NCI-H69 (cell line): Measurements from ENCODE around the gene OARD1.
"Not testable (repeated sequence)": the region's sequence is repeated elsewhere in the genome, so short reads cannot be mapped to it uniquely, and the experiment has no call there.

Experiments used
- DNase-seq: peaks from one replicate; lab custom pipeline; 2025; lab: John Stamatoyannopoulos, UW

Gene OARD1, protein sequence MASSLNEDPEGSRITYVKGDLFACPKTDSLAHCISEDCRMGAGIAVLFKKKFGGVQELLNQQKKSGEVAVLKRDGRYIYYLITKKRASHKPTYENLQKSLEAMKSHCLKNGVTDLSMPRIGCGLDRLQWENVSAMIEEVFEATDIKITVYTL

DNA sequence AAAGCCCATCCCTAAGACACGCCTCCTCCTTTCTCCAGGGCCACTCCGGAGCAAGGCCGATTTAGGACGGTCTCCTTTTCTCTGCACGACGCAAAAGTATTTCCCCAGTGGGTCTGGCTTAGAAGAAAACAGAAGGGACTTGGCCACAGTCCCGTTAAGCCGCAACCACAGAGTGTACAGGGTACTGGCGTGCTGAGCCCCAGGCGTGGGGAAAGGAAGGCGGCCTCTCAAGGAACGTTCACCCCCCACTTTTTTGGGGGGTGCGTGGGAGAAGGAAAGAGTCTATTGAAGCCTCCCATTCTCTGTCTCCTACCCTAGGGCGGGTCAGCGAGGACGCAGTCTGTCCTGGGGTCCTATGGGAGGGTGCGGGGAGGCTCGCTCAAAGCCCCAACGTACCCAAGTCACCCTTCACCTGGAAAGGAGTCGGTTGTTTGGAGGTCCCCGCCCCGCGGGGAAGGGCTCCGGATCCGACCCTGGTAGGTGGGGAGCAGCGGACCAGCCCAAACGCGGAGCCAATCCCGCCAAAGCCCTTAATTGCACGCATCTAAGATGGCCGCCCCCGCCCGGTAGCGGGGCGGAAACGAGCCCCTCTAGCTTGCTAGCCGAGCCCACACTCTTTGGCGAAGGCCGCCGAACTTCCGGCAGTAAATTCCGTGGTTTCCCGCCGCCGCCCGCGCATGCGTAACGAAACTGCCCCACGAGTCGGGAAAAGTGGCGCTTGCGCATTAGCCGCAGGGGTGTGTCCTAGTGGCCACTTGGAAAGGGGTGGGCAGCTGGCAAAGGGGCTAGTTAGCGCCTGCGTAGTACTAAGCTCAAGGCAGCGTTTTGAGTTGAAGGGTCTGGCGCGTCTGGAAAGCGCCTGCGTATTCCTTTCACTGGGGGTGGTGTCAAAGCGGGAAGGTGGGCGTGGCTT is at the start of gene OARD1:
Gene OARD1, minus strand, starts transcription at position 434 of the 913 bp plus-strand sequence. CDS start 722 bp downstream, outside the sequence.
- DNase-seq: peak; percentile 100

DNA sequence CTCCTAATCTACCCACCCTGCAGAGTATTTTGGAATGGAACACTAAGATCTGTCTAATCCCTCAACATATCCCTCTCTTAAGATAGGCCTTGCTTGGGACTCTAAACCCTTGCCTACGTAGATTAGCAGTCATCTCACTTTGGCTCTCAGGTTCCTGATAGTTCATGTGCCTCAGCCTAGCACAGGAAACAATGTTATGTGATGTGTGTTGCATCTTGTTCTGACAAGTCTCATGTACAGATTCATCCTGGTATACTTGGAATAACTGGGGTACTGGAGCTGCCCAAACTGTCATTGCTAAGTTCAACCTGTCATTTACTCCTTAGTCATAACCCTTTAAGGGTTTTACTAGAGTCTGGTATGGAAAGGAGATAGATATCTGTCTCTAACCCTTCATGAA is 47.9 kb upstream of the OARD1 start:
- DNase-seq: no peak

DNA sequence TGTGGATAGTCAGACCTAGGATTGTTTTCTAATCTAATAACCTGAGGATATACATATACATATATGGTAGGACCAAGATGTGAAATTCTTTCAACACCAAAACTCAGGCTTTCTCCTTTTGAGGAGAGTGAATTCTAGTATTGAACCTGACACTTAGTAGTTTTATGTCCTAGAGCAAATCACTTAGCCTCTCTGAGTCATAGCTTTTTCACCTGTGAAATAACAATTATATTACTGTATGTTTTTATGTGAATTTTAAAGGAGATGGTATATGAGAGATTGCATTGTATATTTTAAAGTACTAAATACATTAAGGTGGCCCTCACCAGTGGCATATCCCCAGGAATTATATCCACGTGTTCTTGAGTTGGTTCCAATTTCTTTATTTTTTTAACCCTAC is 47.4 kb upstream of the OARD1 start:
- no peak for DNase-seq

DNA sequence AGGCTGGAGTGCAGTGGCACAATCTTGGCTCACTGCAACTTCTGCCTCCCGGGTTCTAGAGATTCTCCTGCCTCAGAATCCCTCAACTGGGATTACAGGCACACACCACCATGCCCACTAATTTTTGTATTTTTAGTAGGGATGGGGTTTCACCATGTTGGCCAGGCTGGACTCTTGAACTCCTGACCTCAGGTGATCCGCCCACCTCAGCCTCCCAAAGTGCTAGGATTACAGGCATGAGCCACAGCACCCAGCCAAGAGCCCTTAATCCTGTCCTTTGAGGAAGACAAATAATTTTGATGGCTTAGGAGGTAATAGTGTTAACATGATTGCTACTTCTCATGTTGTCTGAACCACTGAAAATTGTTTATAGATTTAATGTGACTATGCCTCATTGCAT is 42.9 kb upstream of the OARD1 start:
- not testable (repeated sequence) for DNase-seq

DNA sequence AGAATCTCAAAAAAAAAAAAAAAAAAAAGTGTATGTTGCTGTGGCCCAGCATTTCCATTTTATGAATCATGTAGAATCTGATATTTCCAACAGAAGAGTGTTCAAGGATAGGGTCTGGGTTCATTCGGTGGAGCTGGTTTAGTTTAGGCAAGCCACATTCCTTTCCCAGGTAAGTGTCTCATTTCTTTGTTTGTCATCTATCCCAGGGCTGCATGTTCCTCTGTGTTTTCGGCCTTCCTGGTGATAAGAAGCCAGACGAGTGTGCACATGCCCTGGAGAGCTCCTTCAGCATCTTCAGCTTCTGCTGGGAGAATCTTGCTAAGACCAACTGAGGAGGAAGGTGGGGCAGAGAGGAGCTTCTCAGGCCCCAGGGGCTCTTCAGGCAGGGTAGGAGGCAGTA is 38.9 kb upstream of the OARD1 start:
- DNase-seq: no peak

- DNase-seq: no peak
Measured at GRCh38 chr6:41103847-41104246, 31.7 kb upstream of the OARD1 start.

DNA sequence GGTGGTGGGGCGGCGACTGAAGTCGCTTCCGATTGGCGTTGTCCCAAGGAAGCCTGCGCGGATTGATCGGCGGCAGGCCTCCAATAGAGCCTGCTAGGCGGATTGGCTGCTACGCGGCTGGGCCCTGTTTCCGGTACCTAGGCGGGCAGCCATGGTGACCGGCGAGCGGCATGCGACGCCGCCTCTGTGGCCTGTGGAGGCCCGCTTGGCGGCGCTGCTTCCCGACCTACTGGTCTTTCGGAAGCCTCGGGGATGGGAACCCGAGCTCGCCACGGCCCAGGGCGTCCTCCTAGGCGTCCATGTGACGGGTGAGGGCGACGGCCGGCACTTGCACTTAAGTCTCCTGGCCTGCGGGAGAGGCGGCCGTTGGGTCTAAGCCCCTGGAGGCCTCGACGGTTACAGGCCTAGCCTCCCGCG is 28.7 kb upstream of the OARD1 start:
- no peak for DNase-seq

DNA sequence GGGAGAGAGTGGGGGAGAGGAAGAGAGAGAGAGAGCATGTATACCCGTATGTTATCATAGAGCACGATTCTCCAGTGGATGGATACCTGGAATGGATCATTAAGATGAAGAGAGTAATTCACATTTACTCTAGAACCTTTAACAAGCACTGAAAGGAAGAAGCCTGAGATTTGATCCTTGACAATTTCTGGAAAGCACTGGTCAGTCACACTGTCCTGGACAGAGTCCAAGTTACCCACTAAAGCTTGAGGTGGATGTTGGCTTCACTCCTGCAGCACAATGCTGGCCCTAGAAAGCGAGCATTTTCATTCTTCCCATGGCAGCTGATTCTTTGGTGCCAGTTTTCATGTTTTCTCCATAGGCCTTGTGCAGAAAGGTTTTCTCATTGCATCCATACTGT is 26.2 kb upstream of the OARD1 start:
- no peak for DNase-seq

- no peak for DNase-seq
Measured at GRCh38 chr6:41097467-41098090, 25.4 kb upstream of the OARD1 start.

- no peak for DNase-seq
Measured at GRCh38 chr6:41093729-41094128, 21.6 kb upstream of the OARD1 start.

- peak; percentile 54 for DNase-seq
Measured at GRCh38 chr6:41092421-41093140, 20.4 kb upstream of the OARD1 start.

DNA sequence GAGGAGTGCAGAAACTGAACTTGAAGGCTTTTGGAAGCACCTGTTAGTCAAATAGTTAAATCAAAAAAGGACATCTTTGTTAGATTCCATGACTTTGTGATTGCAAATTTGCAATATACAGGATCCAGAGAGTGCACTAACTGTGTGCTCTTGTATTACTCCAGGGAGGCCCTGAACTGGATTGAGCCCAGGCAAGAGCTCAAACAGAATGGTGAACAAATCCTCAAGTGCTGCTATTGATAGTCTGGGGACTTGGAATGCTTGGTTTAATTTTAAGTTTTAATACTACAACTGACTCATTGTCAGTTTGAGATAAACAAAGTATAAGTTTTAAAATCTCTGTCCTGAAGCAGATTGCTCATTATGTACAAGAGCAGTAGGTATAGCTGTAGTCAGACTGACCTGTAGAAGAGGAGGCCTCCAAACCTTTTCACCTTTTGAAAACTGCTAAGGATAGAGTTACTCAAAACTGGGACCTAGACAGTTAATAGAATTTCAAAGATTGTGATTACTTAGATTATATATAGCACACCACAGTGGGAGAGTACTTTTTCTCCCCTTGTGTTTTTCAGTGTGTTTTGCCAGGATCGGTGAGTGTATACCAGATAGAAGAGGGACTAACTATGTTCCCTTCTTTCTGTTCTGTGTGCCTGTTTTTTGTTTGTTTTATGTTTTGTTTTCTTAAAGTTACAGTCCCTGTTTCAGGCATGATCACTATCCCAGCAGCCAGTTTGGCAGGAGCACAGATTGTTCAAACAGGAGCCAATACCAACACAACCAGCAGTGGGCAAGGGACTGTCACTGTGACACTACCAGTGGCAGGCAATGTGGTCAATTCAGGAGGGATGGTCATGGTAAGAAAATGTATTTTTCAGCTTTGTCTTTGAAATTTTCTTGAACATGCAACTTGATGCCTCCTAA is 18.9 kb upstream of the OARD1 start:
- DNase-seq: no peak

DNA sequence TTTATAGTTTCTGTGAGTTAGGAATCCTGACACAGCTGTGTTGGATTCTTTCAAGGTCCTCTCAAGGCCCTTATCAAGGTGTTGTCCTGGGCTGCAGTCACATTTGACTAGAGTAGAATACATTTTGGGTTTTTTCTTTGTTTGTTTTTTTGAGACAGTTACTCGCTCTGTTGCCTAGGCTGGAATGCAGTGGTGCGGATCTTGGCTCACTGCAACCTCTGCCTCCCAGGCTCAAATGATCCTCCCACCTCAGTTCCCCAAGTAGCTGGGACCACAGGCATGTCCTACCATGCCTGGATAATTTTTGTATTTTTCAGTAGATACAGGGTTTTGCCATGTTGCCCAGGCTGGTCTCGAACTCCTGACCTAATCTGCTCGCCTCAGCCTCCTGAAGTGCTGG is 16.3 kb upstream of the OARD1 start:
- no peak for DNase-seq

DNA sequence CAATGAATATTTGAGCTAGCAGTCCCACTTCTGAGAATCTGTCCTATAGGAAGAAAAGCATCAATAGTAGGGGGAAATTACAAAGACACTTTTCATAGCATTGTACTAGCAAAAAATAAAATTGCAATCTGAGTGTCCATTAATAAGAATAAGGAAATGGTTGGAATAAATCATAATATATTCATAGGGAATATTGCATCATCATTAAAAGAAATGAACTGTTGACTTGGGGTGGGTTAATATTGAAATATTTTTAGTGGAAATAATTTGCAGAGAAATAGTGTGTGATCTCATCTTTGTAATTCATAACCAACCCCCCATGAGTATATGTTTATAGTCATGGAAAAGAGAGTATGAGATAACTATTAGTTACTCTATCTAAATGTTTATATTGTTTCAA is 13.0 kb upstream of the OARD1 start:
- no peak for DNase-seq

DNA sequence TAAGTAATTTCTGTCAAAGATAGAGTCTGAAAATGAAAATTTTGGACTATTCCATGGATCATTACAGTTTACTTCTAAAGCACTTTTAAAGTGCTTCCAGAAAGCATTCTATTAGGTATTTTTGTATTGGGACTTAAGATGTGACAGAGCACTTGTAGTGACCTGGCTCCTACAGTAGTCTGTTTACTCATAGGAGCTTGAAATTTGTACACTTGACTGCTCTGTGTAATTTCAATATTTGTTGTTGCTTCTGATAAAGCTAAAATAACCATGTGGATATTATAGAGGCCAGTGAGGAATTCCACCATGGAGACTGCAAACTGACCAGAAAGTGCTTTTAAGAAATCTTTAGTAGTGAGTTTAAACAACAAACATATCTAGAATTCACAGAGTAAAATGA is 10.9 kb upstream of the OARD1 start:
- no peak for DNase-seq

GRCh38 chr6:41080621-41081020 is 8.5 kb upstream of the OARD1 start:
- DNase-seq: no peak

DNA sequence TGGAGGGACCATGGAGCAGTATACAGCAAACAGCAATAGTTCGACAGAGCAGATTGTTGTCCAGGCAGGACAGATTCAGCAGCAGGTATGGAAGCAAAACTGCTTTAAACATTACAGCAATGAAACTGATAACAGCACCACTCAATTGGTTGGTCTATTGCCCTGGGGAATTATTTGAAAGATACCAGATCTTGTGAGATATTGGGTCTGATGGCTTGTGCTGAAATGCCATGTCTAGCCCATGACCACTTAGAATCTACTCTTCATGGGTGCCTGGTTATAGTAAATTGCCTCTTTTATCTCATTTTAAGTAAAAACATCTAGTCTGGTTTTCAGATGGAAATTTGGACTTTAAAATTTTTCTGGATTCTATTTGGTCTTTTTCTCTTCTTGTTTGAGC is 6.9 kb upstream of the OARD1 start:
- no peak for DNase-seq

DNA sequence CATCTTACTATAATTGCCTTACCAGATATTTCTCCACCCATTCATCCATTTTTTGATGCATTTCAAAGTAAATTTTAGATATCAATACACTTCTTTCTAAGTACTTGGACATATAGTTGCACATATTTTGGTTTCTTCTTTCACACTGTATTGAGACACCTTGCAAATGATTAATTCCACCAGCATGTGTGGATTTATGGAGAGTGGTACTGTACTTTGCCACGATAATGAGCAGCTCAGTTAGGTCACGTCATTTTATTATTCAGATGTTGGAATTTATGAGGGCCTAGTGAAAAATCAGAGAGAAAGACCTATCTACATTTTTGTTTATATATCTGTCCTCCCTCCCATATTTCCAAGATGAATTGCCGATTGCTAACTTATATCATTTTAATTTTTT is 5.9 kb upstream of the OARD1 start:
- no peak for DNase-seq

- DNase-seq: no peak
Measured at GRCh38 chr6:41077536-41077935, 5.4 kb upstream of the OARD1 start.

GRCh38 chr6:41075651-41076626 is 3.8 kb upstream of the OARD1 start:
- no peak for DNase-seq
